Measurements from ENCODE around the gene CD200R1L.

CD200R1L gene

DNA sequence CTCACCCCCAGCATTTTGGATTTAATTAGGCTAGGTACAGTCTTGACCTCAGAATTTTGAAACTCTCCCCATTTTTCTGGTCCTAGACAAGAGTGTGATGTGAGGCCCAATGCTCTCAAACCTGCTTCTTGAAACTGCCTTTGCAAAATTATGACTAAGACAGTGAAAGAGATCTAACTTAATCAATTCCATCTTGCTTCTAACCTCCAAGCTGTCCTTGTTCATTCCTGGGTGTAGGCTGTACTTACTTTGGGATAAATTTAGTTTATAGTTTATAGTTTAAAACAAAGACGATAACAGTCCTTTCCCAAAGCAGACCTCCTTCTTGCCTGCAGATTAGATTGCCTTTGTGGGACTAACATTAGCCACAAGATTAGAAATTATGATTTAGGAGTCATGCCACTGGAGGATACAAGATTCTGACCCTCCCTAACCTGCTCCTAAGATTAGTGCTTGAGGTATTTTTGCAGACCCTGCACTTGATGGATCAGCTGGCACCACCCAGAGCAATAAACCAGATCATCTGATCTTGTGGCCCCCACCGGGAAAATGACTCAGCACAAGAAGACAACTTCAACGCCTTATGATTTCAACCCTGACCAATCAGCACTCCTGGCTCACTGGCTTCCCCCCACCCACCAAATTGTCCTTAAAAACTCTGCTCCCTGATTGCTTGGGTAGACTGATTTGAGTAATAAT, 59.6 kb downstream of the CD200R1L start:
- no peak for DNase-seq (ENCODE audit: low read depth)

DNA sequence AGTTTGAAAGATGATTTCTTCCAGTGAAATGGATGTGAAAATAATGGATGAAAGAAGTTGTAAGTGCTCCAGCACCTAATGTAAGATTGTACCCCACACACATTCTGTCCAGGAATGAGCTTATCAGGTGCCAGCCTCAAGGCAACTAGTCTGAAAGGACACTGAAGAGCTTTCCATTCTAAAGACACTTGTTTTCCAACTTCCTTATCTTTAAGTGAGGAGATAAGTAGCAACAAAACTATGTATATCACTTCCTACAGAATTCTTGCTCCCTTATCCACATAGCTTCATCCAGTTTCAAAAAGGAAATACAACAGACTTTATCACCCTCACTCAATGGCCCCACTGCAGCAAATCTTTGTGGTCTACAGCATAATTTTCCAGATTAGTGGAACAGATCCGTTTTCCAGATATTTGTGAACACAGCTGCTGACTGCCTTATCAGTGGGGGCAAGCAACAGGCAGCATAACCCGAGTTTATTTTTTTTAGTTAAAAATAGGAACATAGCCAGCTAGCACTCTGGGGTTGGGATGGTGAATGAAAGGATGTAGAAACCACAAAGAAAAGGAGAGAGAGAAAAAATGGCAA, 60.6 kb downstream of the CD200R1L start:
- no peak for DNase-seq (ENCODE audit: low read depth)

DNA sequence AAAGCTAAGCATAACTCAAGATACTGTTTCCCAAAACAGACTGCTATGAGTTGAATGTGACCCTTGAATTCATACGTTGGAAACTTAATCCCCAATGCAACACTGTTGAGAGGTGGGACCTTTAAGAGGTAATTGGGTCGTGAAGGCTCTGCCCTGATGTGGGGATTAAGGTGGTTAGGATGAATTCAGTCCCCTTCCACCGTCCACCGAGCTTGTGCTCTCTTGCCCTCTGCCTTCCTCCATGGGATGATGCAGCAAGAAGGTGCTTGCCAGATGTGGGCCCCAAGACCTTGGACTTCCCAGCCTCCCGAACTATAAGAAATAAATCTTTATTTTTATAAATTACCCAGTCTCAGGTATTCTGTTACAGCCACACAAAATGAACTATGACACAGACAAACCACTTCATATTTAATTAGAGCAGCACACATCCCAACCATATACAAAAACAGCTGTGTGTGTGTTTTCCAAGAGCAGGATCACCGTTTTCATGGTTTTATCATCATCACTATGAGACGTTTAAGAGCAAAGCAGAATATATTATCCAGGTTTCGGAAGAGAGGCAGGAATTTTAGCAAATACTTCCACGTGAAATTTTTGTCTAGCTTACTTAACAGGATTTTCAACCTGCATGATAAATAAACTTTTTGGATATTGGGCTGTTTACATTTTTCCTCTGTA, 61.2 kb downstream of the CD200R1L start:
- DNase-seq (ENCODE audit: low read depth): no peak

DNA sequence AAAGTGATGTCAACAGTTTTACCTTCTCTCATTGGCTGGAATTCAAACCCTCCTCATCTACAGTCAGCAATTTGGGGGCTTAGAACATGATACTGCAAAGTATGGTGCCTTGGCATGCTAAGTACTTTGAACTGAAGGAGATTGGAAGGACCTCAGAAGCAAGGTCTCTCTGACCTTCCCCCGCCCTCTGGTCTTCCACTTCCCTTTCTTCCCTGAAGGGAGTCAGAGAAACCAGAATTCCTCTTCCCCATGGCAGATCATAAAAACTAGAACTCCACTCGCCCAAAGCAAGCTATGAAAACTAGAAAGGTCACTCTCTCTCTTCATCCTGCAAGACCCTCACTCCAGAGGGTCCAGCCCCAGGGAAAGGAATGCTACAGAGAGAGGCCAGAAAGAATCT, 64.2 kb downstream of the CD200R1L start:
- DNase-seq (ENCODE audit: low read depth): no peak

- no peak for DNase-seq (ENCODE audit: low read depth)
Observed at GRCh38 chr3:112781599-112781998, 65.1 kb downstream of the CD200R1L start.

GRCh38 chr3:112779558-112780480, 66.8 kb downstream of the CD200R1L start:
- no peak for DNase-seq (ENCODE audit: low read depth)

DNA sequence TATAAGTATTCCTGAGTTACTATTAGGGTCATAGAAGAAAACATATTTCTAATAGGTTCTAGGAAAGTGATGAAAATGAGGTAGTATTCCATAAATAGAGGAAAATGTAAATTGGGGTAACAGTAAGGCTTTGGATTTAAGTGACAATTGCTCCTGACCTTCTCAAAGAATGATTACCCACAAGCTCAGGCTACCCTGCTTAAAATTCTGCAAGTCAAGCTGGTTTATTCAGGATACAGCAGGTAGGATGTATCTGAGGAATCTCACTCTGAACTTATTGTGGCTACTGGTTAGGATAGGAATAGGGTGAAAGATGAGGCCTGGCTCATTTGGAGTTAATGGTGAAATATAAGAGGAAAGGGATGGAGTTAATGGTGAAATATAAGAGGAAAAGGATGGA, 67.7 kb downstream of the CD200R1L start:
- no peak for DNase-seq (ENCODE audit: low read depth)

DNA sequence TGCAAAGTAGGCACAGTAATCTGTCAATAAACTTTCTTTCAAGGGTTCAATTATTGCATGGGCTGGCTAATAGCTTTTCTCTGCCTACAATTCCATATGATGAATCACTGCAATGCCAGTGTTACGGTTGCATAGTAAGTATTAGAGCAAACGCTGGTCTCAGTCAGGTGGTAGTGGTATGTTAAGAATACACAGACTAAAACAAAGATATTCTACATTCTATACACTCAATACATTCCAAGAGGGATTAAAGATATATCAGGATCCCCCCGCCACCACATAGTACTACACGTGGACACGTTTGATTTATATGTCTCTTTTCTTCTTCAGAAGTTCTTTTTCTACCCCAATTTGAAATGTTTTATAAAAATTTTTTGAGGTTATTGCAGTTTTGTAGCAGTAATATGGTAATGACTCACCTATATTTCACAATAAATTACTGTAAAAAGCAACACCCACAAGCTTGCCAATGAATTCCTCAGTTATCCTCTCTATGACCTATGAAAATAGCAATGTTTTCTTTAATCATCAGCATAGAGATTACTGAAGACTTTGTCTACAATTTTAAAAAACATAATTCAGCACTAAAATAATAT, 68.2 kb downstream of the CD200R1L start:
- no peak for DNase-seq (ENCODE audit: low read depth)

GRCh38 chr3:112777811-112778210, 68.9 kb downstream of the CD200R1L start:
- no peak for DNase-seq (ENCODE audit: low read depth)

DNA sequence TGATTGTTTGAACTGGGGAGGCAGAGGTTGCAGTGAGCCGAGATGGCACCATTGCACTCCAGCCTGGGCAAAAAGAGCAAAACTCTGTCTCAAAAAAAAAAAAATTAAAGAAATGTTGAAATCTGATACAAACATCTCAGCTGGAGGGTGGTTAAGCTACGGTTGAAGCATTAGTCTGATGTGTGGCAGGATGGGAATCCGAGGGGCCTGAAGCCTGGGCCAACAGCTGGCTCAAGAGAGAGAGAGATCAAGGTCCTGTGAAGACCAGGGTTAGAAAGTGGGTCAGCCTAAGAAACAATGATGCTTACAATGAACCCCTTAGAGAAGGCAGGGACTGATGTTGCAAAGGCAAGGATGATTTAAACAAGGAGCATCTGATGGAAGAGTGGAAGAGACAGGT, 69.8 kb downstream of the CD200R1L start:
- DNase-seq (ENCODE audit: low read depth): no peak

DNA sequence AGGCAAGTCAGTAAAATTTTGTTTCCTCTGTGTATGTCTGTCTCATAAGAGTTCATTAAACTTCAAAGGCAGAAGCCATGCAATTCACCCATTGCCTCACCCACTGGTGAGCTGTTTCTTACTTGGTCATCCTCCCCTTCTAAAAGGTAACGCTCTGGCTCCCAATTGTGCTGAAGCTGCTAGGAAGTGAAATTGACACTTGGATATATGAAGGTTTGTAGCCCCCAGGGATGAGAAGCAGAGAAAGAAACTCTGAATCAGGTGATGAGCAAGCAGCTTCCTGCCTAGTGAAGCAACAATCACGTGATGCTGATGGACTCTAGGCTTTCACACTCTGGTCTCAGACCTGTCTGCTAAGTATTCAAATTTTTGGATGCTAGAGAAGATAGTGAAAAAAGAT, 70.7 kb downstream of the CD200R1L start:
- DNase-seq (ENCODE audit: low read depth): no peak

- no peak for DNase-seq (ENCODE audit: low read depth)
Observed at GRCh38 chr3:112775011-112775742, 71.5 kb downstream of the CD200R1L start.

- no peak for DNase-seq (ENCODE audit: low read depth)
Observed at GRCh38 chr3:112774293-112774926, 72.3 kb downstream of the CD200R1L start.

DNA sequence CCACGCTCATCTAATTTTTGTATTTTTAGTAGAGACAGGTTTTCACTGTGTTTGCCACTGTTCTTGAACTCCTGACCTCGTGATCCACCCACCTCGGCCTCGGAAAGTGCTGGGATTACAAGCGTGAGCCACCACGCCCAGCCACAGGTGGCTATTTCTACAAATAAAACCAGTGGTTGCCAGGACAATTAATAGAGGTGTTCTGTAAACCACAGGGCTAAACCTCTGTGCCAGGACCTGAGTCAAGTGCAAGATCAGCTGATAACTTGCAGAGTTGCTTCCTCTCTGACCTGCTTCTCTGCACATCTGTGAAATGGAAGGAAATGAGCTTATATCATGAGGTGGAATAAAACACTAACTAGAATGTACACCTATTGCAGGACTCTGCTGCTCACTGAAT, 72.8 kb downstream of the CD200R1L start:
- no peak for DNase-seq (ENCODE audit: low read depth)

DNA sequence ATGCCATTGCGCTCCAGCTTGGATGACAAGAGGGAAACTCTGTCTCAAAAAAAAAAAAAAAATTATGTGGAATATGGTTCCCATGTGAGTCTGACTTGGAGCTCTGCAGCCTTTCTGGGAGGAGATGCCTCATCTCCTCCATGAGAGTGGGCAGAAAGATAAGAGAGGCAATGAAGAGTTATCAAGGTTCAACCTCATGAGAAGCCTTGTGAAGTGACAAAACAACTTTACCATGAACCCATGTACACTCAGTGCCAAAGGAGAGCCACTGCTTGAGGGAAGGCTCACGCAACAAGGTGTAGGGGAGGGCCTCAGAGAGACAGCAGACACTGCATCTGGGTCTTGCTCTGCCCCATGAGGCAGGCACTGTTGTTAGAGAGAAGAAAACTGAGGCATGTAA, 75.7 kb downstream of the CD200R1L start:
- DNase-seq (ENCODE audit: low read depth): no peak

- DNase-seq (ENCODE audit: low read depth): no peak
Observed at GRCh38 chr3:112770032-112770626, 76.5 kb downstream of the CD200R1L start.

DNA sequence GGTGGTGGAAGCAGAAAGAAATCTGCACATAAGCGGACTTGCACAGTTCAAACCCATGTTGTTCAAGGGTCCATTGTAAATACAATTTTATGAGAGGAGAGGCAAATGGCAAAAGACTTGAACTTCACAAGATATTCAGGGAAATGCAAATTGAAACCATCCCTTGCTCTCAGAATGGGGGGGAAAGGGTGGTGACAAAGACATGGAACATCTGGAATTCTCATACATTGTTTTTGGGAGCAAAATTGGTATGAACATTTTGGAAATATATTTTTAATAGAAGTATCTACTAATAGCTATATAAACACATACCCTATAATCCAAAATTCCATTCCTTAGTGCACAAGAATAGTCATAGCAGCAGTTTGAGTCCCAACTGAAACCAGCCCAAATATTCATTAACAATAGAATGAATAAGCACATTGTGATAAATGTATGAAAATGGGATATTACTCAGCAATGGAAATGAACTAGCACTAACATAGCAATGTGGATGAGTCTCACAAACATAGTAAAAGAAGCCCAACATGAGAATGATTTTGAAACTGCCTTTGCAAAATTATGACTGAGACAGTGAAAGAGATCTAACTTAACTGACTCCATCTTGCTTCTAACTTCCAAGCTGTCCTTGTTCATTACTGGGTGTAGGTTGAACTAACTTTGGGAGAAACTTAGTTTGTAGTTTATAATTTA, 77.2 kb downstream of the CD200R1L start:
- DNase-seq (ENCODE audit: low read depth): no peak

GRCh38 chr3:112767777-112768176, 78.9 kb downstream of the CD200R1L start:
- no peak for DNase-seq (ENCODE audit: low read depth)

- no peak for DNase-seq (ENCODE audit: low read depth)
Observed at GRCh38 chr3:112767177-112767576, 79.5 kb downstream of the CD200R1L start.
